Measurements from ENCODE around the gene FERMT3.

Gene FERMT3

DNA sequence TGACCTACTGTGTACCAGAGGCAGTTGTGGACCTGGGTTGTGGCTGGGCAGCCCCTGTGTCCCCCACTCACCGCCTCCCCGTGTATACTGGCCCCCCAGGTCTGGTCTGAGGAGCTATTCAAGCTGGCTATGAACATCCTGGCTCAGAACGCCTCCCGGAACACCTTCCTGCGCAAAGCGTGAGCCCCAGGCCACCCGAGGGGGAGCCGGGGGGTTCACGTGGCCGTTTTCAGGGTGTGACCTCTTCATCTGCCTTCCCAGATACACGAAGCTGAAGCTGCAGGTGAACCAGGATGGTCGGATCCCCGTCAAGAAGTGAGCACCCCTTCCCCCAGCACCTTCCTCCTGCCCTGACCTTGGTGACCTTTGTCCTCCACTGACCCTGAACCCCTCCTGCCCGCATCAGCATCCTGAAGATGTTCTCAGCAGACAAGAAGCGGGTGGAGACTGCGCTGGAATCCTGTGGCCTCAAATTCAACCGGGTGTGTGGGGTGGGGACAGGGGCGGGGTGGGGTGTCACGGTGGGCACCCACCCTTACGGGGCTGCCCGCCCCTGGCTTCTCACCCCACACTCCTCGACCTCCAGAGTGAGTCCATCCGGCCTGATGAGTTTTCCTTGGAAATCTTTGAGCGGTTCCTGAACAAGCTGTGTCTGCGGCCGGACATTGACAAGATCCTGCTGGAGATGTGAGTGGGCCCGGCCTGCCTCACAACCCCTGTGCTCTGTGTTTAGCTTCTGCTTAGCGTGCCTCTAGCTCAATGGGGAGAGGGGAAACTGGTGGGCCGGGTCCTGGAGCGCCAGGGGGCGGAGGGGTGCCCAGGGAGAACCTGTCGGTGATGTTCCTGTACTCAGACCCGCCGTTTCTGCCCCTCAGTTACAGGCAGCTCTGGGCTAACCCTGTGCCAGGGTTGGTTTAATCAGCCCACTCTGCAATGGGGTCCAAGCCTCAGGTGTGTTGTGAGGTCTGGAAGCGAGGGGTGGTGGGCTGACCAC, 48.9 kb downstream of the FERMT3 start:
- Histone ChIP-seq H3K27ac (ENCODE audit: insufficient read depth, low read length, poor library complexity, severe bottlenecking) (no peak overlapping the region), H3K4me1 (ENCODE audit: control insufficient read depth, insufficient read depth, low read length, poor library complexity, severe bottlenecking) (peaks cover 19% of the 10 kb centered on the region), H3K9me3 (ENCODE audit: control insufficient read depth, low read length) (no peaks in the 10 kb centered on the region), H3K27me3 (replicated peaks; ENCODE audit: control insufficient read depth, insufficient read depth, low read length, poor library complexity, severe bottlenecking) (no peaks in the 10 kb centered on the region), H3K4me3 (ENCODE audit: insufficient read depth, low read depth, low read length, poor library complexity, severe bottlenecking) (no peak overlapping the region), H3K36me3 (ENCODE audit: control insufficient read depth, insufficient read depth, low read length) (no peaks in the 10 kb centered on the region)
- DNase-seq: no peak

DNA sequence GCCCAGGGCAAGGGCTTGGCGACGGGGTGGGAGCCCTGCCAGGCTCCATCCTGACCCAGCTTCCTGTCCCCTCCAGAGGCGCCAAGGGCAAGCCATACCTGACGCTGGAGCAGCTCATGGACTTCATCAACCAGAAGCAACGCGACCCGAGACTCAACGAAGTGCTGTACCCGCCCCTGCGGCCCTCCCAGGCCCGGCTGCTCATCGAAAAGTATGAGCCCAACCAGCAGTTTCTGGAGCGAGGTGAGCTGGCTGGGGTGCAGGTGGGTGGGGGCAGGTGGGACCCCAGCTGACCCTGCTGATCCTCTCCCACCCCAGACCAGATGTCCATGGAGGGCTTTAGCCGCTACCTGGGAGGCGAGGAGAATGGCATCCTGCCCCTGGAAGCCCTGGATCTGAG, 49.8 kb downstream of the FERMT3 start:
- no peak overlapping the region for H3K27ac ChIP-seq (ENCODE audit: insufficient read depth, low read length, poor library complexity, severe bottlenecking)
- H3K27me3 ChIP-seq (replicated peaks; ENCODE audit: control insufficient read depth, insufficient read depth, low read length, poor library complexity, severe bottlenecking): no peaks in the 10 kb centered on the region
- no peaks in the 10 kb centered on the region for H3K36me3 ChIP-seq (ENCODE audit: control insufficient read depth, insufficient read depth, low read length)
- no peak for DNase-seq
- no peaks in the 10 kb centered on the region for H3K9me3 ChIP-seq (ENCODE audit: control insufficient read depth, low read length)
- H3K4me1 ChIP-seq (ENCODE audit: control insufficient read depth, insufficient read depth, low read length, poor library complexity, severe bottlenecking): peaks cover 12% of the 10 kb centered on the region
- H3K4me3 ChIP-seq (ENCODE audit: insufficient read depth, low read depth, low read length, poor library complexity, severe bottlenecking): no peak overlapping the region

DNA sequence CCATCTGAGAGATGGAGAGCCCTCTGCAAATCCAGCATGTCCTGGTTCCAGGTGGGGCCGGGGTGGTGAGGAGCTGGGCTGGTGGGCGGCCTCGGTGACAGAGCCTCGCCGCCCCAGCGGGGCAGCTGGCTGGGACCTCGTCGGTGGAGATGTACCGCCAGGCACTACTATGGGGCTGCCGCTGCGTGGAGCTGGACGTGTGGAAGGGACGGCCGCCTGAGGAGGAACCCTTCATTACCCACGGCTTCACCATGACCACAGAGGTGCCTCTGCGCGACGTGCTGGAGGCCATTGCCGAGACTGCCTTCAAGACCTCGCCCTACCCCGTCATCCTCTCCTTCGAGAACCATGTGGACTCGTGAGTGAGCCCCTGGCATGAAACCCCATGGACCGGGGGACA, 51.8 kb downstream of the FERMT3 start:
- DNase-seq: no peak
- H3K27ac ChIP-seq (ENCODE audit: insufficient read depth, low read length, poor library complexity, severe bottlenecking): no peak overlapping the region
- no peaks in the 10 kb centered on the region for H3K27me3 ChIP-seq (replicated peaks; ENCODE audit: control insufficient read depth, insufficient read depth, low read length, poor library complexity, severe bottlenecking)
- H3K9me3 ChIP-seq (ENCODE audit: control insufficient read depth, low read length): no peaks in the 10 kb centered on the region
- no peaks in the 10 kb centered on the region for H3K4me1 ChIP-seq (ENCODE audit: control insufficient read depth, insufficient read depth, low read length, poor library complexity, severe bottlenecking)
- H3K4me3 ChIP-seq (ENCODE audit: insufficient read depth, low read depth, low read length, poor library complexity, severe bottlenecking): no peak overlapping the region
- H3K36me3 ChIP-seq (ENCODE audit: control insufficient read depth, insufficient read depth, low read length): no peaks in the 10 kb centered on the region

DNA sequence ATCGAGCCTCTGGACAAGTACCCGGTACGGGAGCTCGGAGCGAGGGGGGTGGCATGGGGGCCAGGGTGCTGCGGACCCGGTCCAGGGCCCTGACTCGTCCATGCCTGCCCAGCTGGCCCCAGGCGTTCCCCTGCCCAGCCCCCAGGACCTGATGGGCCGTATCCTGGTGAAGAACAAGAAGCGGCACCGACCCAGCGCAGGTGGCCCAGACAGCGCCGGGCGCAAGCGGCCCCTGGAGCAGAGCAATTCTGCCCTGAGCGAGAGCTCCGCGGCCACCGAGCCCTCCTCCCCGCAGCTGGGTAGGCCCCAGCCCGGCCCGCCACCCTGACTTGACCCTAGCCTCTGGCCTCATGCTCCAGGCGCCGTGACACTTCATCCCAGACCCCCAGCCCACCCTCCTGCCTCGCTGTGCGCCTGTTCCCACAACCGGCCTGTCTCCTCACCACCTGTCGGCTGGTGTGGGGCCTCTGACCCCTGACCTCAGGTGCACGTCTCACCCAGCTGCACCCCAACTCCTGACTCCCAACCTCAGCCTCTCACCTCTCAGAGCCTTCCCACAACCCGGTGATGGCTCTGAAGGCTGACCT, 52.5 kb downstream of the FERMT3 start:
- Histone ChIP-seq H3K9me3 (ENCODE audit: control insufficient read depth, low read length) (no peaks in the 10 kb centered on the region), H3K36me3 (ENCODE audit: control insufficient read depth, insufficient read depth, low read length) (peaks cover 5% of the 10 kb centered on the region), H3K4me1 (ENCODE audit: control insufficient read depth, insufficient read depth, low read length, poor library complexity, severe bottlenecking) (no peaks in the 10 kb centered on the region)

DNA sequence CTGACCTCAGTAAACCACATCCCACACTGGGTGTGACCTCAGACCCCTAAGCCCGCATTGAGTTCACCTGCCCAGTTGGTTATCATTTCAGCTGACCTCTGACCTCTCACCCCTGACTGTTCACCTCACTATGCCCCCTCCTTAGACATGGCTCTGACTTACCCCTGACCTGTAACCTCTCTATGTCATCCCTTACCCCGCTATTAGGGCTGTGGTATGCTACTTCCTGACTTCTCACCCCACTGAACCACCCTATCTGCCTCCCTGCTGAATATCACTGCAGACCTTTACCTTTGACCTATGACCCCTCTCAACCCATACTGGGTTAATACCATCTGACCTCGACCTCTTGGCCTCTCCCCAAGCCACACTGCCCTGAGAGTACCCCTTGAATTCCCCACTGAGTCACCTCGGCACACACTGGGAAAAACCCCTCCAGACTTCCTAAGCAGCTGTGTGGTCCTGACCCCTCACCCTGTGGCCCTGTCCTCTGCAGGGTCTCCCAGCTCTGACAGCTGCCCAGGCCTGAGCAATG, 53.1 kb downstream of the FERMT3 start:
- no peak for DNase-seq
- Histone ChIP-seq H3K4me1 (ENCODE audit: control insufficient read depth, insufficient read depth, low read length, poor library complexity, severe bottlenecking) (no peaks in the 10 kb centered on the region), H3K27me3 (replicated peaks; ENCODE audit: control insufficient read depth, insufficient read depth, low read length, poor library complexity, severe bottlenecking) (no peaks in the 10 kb centered on the region), H3K4me3 (ENCODE audit: insufficient read depth, low read depth, low read length, poor library complexity, severe bottlenecking) (no peak overlapping the region), H3K36me3 (ENCODE audit: control insufficient read depth, insufficient read depth, low read length) (peaks cover 6% of the 10 kb centered on the region), H3K27ac (ENCODE audit: insufficient read depth, low read length, poor library complexity, severe bottlenecking) (no peak overlapping the region), H3K9me3 (ENCODE audit: control insufficient read depth, low read length) (no peaks in the 10 kb centered on the region)

More for the DNA sequence above, 52.5 kb downstream of the FERMT3 start:
- H3K4me3 ChIP-seq (ENCODE audit: insufficient read depth, low read depth, low read length, poor library complexity, severe bottlenecking): no peak overlapping the region
- DNase-seq: no peak
- no peak overlapping the region for H3K27ac ChIP-seq (ENCODE audit: insufficient read depth, low read length, poor library complexity, severe bottlenecking)
- no peaks in the 10 kb centered on the region for H3K27me3 ChIP-seq (replicated peaks; ENCODE audit: control insufficient read depth, insufficient read depth, low read length, poor library complexity, severe bottlenecking)

DNA sequence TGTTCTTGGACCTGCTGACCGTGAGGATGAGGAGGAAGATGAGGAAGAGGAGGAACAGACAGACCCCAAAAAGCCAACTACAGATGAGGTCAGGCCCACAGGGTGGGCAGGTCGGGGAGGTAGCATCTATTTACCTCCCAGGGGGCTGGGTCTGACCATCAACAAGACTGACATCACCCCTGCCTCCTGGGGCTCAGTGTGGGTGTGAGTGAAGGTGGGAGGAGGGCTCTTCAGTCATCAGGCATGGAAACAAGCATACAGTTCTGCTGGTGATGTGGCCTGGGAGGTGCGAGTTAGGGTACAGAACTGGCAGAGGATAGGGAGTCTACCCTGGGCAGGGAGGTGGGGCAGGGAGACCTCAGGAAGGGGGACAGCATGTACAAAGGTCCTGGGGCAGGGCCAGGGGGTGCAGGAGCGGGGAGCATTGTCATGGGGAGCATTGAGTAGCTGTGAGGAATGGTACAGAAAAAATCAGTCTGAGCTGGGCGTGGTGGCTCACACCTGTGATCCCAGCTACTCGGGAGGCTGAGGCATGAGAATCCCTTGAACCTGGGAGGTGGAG, 53.7 kb downstream of the FERMT3 start:
- Histone ChIP-seq H3K4me3 (ENCODE audit: insufficient read depth, low read depth, low read length, poor library complexity, severe bottlenecking) (no peak overlapping the region), H3K27ac (ENCODE audit: insufficient read depth, low read length, poor library complexity, severe bottlenecking) (no peak overlapping the region), H3K27me3 (replicated peaks; ENCODE audit: control insufficient read depth, insufficient read depth, low read length, poor library complexity, severe bottlenecking) (no peaks in the 10 kb centered on the region), H3K4me1 (ENCODE audit: control insufficient read depth, insufficient read depth, low read length, poor library complexity, severe bottlenecking) (no peaks in the 10 kb centered on the region), H3K9me3 (ENCODE audit: control insufficient read depth, low read length) (no peaks in the 10 kb centered on the region), H3K36me3 (ENCODE audit: control insufficient read depth, insufficient read depth, low read length) (peaks cover 6% of the 10 kb centered on the region)
- no peak for DNase-seq

DNA sequence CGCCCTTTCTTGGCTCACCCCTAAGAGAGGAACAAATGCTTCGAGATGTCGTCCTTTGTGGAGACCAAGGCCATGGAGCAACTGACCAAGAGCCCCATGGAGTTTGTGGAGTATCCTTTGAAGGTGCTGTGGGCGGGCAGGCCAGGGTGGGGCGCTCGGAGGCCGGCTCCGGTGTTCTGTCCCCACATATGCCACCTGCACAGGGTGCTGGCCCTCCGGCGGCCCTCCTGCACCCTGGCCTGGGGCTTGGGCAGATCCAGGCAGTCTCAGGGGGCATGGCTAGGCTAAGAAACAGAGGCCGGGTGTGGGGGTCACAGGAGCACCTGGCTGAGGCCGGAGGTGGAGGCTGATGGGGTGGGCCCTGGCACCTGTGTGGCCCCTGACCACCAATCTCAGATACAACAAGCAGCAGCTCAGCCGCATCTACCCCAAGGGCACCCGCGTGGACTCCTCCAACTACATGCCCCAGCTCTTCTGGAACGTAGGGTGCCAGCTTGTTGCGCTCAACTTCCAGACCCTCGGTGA, 55.1 kb downstream of the FERMT3 start:
- Histone ChIP-seq H3K4me1 (ENCODE audit: control insufficient read depth, insufficient read depth, low read length, poor library complexity, severe bottlenecking) (no peaks in the 10 kb centered on the region), H3K4me3 (ENCODE audit: insufficient read depth, low read depth, low read length, poor library complexity, severe bottlenecking) (no peak overlapping the region), H3K27me3 (replicated peaks; ENCODE audit: control insufficient read depth, insufficient read depth, low read length, poor library complexity, severe bottlenecking) (no peaks in the 10 kb centered on the region), H3K9me3 (ENCODE audit: control insufficient read depth, low read length) (no peaks in the 10 kb centered on the region), H3K27ac (ENCODE audit: insufficient read depth, low read length, poor library complexity, severe bottlenecking) (no peak overlapping the region), H3K36me3 (ENCODE audit: control insufficient read depth, insufficient read depth, low read length) (peaks cover 6% of the 10 kb centered on the region)
- no peak for DNase-seq

DNA sequence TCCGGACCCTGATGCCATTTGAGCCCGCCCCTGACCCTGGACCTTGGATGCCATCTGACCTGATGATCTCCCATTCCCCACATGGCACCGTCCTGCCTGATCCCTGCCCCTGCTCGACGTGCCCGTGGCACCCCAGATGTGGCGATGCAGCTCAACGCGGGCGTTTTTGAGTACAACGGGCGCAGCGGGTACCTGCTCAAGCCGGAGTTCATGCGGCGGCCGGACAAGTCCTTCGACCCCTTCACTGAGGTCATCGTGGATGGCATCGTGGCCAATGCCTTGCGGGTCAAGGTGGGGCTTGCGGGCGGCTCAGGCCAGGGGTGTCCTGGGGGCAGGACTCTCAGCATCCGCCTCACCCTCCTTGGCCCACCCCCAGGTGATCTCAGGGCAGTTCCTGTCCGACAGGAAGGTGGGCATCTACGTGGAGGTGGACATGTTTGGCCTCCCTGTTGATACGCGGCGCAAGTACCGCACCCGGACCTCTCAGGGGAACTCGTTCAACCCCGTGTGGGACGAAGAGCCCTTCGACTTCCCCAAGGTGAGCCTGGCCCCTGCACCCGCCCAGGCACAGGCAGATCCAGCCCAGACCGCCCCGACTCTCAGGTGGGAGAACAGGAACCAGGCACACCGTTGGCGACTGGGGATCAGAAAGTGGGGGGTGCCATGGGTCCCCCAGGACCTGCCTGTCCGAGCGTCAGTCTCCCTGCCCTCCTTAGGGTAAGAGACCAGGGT, 55.9 kb downstream of the FERMT3 start:
- no peak for DNase-seq
- H3K27ac ChIP-seq (ENCODE audit: insufficient read depth, low read length, poor library complexity, severe bottlenecking): no peak overlapping the region
- H3K27me3 ChIP-seq (replicated peaks; ENCODE audit: control insufficient read depth, insufficient read depth, low read length, poor library complexity, severe bottlenecking): no peaks in the 10 kb centered on the region
- H3K36me3 ChIP-seq (ENCODE audit: control insufficient read depth, insufficient read depth, low read length): peaks cover 6% of the 10 kb centered on the region
- no peak overlapping the region for H3K4me3 ChIP-seq (ENCODE audit: insufficient read depth, low read depth, low read length, poor library complexity, severe bottlenecking)
- no peaks in the 10 kb centered on the region for H3K4me1 ChIP-seq (ENCODE audit: control insufficient read depth, insufficient read depth, low read length, poor library complexity, severe bottlenecking)
- H3K9me3 ChIP-seq (ENCODE audit: control insufficient read depth, low read length): no peaks in the 10 kb centered on the region

DNA sequence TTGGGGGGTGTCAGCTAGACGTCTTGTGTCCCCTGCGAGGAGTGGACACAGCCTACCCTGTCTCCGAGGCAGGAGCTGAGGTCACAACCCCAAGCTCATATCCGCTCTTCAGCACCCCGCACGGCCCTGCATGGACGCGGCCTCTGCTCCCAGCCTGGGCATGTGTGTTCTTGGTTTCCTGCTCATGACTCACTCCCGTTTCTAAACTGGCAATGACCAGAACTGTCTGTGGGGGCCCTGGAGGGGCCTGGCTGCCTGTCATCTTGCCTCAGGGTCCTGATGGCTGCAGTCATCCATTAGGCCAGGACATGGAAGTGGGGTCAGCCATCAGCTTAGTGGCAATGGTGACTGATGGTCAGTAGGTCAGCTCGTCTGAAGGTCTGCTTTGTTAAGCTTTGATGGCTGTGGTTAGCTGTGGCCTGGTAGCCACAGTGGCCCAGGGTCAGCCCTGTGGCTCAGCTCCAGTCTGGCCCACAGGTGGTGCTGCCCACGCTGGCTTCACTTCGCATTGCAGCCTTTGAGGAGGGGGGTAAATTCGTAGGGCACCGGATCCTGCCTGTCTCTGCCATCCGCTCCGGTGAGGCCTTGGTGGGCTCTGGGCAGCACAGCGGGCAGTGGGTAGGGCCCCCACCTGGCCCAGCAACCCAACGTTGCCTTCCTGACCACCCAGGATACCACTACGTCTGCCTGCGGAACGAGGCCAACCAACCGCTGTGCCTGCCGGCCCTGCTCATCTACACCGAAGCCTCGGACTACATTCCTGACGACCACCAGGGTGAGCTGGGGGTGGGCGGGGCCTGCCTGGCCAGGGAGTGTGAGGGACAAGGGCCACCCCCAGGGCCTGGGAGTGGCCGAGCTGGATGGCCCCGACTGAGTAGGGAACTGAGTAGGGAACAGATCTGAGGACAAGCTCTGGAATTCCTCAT, 56.8 kb downstream of the FERMT3 start:
- Histone ChIP-seq H3K27me3 (replicated peaks; ENCODE audit: control insufficient read depth, insufficient read depth, low read length, poor library complexity, severe bottlenecking) (no peaks in the 10 kb centered on the region), H3K9me3 (ENCODE audit: control insufficient read depth, low read length) (no peaks in the 10 kb centered on the region), H3K27ac (ENCODE audit: insufficient read depth, low read length, poor library complexity, severe bottlenecking) (no peak overlapping the region), H3K36me3 (ENCODE audit: control insufficient read depth, insufficient read depth, low read length) (peaks cover 6% of the 10 kb centered on the region), H3K4me1 (ENCODE audit: control insufficient read depth, insufficient read depth, low read length, poor library complexity, severe bottlenecking) (no peaks in the 10 kb centered on the region), H3K4me3 (ENCODE audit: insufficient read depth, low read depth, low read length, poor library complexity, severe bottlenecking) (no peak overlapping the region)
- DNase-seq: no peak

Measured in effector memory CD4-positive, alpha-beta T cell (primary cell).